Measurements from ENCODE around the gene SORCS2.
A peak's percentile ranks its signal among the peaks of the same experiment; 100 is the strongest.

SORCS2 gene

GRCh38 chr4:7761720-7762119 lies 569.4 kb downstream of the SORCS2 start:
- DNase-seq: peak in 1 of 2 experiments; percentile 50

DNA sequence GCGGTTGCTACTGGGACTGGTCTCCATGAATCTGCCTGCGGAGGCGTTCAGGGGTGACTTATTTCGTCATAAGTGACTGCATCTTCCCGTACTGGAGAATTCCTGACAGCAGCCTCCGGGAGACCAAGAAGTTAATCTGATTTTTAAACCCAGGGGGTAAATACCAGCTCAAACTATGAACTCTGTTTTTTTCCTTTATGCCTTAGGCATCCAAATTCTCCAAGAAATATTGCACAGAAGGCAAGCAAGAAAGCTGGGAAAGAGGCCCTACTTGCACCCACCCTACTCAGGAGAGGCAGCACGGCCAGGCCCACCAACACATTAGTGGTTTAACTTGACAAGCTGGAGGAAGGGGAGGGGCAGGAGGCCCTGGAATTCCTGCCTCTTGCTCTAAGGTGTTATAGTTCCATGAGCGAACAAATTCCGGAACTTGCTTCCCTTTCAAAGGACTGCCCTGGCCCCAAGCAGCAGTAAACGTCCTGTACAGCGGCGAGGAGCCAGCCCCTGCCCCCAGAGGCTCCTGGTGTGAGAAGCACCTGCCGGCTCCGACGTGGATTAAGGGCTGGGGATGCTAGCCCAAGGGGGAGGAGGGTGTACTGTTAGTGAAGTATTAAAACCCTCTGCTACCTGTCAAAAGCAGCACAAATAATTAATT lies 570.2 kb downstream of the SORCS2 start:
- DNase-seq: no peak

GRCh38 chr4:7763106-7763505 lies 570.8 kb downstream of the SORCS2 start:
- DNase-seq: no peak

GRCh38 chr4:7763788-7764187 lies 571.5 kb downstream of the SORCS2 start:
- no peak for DNase-seq

DNA sequence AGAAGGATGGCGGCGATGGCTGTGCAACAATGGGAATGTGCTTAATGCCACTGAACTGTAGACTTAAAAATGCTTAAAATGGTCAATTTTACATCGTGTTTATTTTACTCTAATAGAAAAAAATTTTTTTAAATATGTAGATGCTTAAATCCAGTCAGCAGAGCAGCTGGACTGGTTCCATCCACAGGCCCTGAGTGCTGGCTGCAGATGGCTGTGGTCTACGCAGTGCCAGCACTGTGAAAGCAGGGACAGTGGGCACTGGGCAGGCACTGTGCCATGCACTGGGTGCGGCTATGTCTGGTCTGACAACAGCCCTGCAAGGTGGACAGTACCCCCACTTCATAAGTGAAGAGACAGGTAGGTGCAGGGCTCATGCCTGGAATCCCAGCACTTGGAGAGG lies 572.1 kb downstream of the SORCS2 start:
- DNase-seq: no peak

DNA sequence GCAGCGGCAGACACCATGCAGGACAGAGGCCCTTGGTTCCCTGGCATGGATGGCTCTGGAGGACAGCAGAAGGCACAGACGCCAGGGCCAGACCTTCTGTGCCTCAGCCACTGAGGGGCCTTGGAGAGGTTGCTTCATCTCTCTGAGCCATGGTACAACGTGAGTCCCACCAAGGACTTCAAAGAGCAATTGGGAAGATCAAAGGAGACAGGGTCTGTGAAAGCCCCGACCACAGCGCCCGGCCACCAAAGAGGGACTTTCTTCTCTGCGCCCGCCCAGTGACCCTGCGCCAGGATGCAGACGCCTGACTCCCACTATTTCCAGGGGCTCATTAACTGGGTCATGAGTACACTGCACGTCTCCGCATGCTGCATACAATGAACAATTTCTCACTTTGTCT lies 573.3 kb downstream of the SORCS2 start:
- no peak for DNase-seq

DNA sequence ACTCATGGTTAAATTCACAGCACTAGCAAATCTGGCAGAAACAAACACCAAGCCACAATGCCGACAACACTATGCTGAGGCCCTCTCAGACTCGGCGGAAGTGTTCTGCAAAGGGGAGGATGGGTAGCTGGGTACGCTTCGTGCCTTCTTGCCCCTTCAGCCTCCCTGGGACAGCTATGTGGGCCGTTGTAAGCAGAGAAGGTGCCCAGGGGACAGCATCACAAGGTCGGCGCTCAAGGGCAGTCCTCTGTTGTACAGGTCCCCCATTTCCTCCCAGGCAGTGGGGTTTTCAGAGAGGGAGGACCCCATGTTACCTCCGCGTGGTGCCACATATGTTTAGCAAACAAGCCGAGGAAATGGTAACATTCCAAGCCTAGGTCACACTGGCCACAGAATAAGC lies 573.7 kb downstream of the SORCS2 start:
- no peak for DNase-seq

DNA sequence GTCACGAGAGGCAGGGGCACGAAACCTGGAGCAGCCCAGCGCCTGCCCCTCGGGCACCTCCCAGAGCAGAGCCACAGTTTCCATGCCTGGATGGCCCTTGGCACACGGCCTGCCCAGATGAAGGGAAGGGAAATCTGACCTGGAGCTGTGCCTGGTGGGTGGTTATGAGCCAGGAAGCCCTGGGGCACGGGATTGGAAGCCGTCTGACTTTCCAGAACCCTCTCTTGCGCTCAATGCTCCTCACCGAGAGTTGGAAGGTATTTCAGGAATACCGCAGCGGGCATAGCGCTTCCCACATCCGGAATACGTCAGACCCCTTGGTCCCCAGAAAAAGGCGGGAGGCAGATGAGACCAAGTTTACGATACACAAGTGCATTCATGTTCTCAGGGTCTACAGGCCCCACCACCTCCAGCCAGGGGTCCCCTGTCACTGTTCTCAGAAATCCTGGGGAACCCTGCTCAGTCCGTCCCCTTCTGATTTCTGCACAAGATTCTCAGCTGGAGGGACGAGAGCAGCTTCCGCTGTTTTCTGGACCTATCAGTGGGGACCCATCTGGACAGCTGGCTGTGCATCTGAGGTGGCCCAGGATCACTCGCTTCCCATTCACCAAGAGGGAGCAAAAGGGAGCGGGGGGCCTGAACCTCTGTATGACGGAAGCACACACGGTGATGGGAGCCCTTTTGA lies 574.5 kb downstream of the SORCS2 start:
- DNase-seq: no peak

- no peak for DNase-seq
These were observed 575.2 kb downstream of the SORCS2 start for GRCh38 chr4:7767526-7767925.

GRCh38 chr4:7767966-7768365 lies 575.6 kb downstream of the SORCS2 start:
- no peak for DNase-seq

GRCh38 chr4:7768736-7769135 lies 576.4 kb downstream of the SORCS2 start:
- DNase-seq: no peak

- no peak for DNase-seq
These were observed 577.3 kb downstream of the SORCS2 start for GRCh38 chr4:7769396-7770223.

- DNase-seq: no peak
These were observed 578.1 kb downstream of the SORCS2 start for GRCh38 chr4:7770224-7771050.

GRCh38 chr4:7771056-7771455 lies 578.7 kb downstream of the SORCS2 start:
- DNase-seq: no peak

- no peak for DNase-seq
These were observed 579.5 kb downstream of the SORCS2 start for GRCh38 chr4:7771541-7772507.

GRCh38 chr4:7772711-7773385 lies 580.5 kb downstream of the SORCS2 start:
- DNase-seq: no peak

GRCh38 chr4:7773401-7774180 lies 581.3 kb downstream of the SORCS2 start:
- no peak for DNase-seq

GRCh38 chr4:7774301-7775294 lies 582.3 kb downstream of the SORCS2 start:
- no peak for DNase-seq

- no peak for DNase-seq
These were observed 583.1 kb downstream of the SORCS2 start for GRCh38 chr4:7775396-7775795.

All from NCI-H524 (cell line).